ENCODE results near the gene ERFL. TPM values are rescaled to one million over a fixed set of nuclear protein-coding genes. Genes with fewer than 3 reads are reported as not detected.

Gene ERFL
- total RNA-seq, 1 experiment from 2014 or later = 0.47 TPM

DNA sequence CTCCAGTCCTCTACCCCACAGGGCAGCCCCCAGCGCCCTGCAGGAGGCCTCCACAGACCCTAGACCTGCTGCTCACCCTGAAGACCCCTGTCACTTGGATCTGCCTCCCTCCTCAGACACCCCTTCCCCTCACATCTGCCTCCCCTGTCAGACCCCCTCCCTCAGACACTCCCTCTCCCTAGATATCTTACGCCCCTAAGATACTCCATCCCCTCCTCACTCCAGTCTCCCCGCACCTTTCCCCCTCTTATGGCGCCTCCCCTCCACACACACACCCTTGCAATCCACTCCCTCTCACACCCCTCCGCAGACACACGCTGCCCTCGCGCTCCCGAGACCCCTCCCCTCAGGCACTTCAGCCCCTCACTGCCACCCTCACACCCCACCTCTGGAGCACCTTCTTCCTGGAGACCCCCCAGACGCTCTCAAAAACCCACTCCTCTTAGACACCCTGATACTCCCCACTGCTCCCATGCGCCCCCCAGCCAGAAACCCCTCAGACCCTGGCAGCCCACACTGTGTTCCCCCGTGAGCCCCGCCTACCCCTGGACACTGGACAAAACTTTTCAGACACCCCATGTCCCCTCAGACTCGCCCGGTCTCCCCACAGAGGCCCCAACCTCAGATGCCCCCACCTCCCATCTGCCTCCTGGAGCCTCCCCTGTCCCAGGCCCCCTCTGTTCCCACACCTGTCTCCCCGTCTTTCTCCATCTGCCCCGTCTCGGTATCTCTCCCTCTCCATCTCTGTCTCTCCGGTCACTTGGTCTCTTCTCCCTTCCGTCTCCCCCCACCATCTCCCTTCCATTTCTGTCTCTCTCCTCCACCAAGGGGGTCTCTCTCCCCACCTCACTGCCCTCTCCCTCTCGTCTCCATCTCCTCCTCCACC is 14.5 kb downstream of the ERFL start:
- no peak for DNase-seq (ENCODE audit: low spot score)

DNA sequence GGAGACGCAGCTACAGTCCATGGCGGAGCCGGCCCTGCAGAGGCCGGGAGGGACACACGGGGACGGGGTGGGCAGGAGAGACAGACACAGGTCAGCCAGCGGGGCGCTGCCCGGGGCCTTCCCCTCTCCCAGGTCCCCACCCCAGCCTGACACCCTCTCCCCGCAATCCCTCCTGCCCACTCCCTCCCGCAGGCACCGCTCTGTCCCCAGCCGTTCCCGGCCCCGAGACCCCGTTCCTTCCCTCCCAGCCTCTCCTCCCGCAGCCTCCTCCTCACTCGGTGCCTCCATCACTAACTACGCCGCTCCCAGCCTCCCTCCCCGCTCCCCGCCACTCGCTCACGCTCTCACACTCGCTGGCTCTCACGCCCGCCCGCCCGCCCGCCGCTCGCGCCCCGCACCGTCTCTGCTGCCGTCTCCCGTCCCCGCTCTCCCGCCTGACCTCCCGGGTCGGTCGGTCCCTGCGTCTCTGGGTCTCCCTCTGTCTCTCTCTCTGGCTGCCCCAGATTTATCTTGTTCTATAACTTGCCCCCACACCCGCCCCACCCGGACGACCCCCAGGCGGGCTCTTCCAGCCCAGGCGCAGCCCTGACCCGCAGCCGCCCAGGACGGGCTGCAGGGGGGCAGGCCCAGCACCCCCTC is 15.2 kb downstream of the ERFL start:
- DNase-seq (ENCODE audit: low spot score) = no peak

DNA sequence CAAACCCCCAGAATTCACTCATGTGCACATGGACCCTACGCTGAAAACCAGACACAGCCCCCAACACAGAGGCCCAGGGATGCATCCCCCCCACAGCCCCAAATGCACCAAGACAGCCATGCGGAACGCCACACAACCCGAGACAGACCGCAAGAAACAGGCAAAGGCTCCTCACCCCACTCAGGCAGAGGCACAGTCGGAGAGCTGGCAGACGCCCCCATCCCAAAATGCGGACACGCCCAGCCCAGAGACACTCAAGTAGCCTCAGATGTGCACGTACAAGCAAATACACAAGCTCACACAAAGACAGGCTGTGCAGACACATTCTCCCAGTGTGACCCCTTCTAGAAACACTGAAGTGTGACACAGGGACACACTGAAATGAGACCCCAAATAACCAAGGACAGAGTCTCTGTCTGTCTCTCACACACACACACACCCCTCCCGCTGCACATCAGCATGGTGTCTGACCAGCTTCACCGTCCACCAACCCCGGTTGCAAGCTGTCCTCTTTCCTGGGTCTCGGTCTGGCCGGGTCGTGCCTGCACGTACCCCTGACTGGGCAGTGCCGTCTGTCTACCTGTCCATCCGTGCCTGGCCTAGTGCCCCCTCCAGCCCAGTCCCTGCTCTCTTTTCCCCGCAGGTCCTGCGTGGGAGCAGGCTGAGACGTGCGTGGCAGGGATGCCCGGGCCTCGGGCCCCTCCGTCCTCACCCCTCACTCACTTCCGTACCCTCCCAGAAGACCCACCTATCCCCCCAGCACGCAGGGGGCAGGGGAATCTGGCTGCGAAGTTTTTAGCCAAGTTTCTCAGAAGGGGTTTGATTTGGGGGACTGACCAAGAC is 16.1 kb downstream of the ERFL start:
- DNase-seq (ENCODE audit: low spot score) = no peak

DNA sequence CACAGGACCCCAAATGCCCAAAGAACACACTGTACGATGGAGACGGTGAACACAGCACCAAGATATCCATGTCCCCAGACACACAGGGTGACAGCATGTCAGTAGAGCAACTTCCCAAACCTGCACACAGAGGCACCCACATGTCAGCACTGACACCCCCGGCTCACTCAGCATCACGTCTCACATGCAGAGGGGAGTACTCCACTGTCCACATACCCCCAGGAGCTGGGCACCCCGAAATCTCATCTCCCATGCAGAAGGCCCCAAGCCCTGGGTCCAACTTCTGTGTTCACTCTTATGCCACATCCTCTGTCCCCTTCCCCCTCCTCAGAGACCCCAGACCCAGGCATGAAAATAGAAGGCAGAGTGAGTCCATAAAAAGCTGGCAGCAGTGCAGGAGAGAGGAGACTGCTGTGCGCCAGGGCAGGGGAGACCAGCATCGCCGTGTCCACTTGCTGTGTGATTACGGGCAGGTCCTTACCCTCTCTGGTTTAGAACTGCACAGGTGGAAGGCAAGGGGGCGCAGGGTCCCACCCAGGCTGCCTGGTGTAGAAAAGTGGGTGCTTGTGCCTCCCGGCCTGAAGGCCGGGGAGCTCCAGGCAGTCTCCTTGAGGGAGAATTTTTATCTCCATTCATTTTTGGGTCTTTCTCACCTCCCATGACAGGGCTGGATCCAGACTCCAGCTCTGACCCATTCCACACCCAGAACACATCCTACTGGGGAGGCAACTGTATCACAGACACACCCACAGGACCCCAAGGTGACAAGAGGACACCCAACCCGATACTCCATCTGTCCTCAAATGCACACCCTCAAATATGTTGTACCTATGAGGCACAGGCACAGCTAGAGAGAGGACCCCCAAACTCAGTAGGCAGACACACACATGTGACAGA is 17.0 kb downstream of the ERFL start:
- DNase-seq (ENCODE audit: low spot score) = no peak

DNA sequence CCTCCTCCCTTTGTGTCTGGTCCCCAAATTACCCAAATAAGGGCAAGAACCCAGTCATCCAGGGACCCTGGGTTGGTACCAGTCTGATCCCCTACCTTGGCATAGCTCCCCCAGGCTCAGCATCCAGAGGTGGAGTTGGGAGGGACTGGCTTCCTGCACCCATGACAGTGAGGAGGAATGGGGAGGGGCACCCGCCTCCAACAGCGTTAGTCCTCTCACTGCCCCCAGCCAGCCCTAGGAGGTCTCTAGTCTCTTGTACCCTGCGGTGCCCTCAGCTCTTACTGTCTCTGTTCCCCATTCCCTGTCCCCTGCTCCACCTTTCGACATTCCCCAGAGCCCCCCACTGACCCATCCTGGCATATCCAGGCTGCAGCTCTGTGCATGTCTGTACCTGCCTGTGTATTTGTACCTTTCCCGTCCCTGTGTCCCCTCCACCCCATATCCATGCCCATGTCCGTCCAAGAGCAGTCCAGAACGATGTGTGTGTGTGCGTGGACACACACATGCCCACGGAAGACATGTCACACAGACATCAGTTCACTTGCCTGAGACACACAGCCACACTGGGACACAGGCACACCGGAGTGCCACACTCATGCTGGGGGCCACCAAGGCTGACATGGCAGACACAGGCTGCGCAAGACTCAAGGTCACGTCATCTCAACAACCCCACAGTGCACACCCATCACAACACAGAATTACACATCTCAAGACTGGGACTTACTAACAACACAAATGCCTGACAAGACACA is 17.8 kb downstream of the ERFL start:
- DNase-seq (ENCODE audit: low spot score) = no peak

DNA sequence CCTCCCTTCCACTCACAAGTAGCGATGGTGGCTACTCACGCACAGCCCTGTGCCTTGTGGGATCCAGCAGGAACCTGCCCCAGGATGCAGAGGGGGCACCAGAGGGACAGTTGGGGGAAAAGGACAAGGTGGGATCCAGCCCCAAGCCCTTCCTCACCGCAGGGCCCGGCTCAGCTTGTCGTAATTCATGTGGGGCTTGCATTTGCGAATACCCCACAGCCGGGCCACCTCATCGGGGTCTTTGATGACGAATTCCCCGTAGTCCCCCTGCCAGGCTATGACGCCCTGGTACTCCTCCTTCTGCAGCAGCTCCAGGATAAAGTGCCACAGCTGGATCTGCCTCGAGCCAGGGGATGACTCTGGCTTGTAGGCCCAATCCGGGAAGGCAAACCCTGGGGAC is 18.5 kb downstream of the ERFL start:
- no peak for DNase-seq (ENCODE audit: low spot score)

DNA sequence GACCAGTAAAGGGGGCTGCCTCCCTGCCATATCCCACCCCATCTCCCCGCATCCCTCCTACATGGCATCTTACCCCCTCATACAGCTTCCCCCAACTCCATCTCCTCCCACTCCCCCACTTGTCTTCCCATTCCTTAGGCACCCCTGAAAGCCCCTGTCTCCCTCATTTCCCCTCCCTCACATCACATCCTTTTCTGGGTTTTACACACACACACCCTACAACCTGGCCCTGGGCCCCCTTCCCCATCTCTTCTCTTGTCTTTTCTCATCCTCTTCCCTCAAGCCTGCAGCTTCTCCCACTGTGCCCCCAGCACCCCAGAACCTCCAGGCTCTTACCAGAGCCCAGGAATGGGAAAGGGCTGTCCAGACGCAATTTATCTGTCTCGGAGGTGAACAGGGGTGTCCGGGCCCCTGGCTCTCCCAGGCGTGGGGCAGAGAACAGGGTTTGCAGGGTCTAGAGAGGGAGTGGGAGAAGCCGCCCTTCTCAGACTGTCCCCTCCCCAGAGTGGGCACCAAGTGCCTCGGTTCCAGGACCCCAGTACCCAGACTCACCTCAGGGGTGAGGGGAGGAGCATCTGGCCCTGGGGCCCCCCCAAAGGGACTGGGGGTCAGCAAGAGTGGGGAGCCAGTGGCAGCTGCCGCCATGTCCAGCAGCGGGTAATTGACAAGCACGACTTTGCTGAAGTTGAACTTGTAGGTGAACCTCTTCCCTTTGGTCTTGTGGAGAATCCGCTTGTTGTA is 19.4 kb downstream of the ERFL start:
- no peak for DNase-seq (ENCODE audit: low spot score)

DNA sequence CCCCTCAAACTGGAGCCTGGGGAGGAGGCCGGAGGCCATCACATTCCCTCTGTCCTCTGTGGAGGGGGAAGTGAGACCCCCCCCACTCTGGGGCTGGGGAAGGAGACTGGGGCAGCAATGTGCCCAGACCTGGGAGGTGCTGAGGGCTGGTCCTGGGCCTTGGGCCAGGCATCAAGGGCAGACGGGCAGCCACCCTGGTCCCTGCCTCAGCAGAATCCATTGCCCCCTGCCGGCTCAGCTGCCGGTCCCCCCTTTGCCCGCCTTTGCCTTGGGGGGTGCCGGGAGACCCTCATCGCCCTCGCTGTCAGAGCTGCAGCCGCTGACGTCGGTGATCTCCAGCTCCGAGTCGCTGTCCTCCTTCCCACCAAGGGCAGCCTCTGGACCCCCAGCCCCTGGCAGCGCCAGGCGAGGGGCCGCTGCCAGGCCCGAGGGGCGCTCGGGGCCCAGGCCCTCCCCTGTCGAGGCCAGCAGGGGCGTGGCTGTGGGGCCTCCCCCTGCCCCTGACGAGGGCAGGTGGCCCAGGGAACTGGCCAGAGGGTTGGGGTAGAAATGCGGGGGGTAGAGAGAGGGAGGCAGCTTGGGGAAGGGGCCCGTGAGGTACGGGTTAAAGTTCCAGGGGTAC is 20.1 kb downstream of the ERFL start:
- no peak for DNase-seq (ENCODE audit: low spot score)

DNA sequence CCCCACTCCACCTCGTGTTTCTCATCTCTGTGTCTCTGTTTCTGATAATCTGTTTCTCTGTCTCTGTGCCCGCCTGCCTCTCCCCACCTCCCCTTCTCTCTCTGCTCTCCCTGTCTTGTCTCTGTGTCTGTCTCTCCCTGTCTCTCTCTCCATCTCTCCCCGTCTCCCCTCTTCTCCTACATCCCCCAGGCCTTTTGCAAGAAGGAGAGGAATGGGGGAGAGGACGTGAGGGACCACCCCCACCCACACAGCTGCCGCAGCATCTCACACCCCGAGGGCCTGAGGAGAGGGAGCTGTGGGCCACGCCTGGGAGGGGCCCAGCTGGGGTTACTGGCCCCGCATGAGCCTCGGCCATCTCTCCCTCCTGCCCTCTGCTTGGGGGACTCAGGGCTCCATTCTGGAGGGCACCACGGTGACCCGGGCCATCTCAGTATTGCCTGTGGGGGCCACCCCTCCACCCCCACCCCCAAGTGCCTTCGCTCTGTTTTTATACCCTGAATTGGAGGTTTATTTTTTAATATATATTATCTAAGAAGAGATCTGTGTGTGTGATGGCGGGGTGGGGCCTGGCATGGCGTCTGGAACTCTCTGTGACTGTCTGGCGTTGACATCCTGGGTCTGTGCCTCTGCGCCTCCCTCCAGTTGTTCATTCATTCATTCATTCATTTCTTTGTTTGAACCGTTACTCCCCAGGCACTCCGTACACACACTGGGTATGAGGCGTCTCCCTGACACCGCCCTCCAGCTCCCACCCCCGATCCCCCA is 21.2 kb downstream of the ERFL start:
- no peak for DNase-seq (ENCODE audit: low spot score)

DNA sequence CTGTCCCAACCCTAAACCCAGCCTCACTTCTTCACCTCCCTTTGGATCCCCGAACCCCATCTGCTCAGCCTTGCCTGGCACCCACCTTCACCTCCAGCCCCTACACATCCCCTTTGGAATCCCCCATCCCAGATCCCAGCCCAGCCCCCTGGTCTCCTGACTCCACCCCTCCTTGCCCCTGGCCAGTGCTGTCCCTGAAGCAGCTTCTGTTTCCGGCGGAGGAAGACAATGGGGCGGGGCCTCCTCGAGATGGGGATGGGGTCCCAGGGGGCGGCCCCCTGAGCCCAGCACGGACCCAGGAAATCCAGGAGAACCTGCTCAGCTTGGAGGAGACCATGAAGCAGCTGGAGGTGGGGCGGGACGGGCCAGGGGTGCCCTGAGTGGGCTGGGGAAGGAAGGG is 22.0 kb downstream of the ERFL start:
- no peak for DNase-seq (ENCODE audit: low spot score)

DNA sequence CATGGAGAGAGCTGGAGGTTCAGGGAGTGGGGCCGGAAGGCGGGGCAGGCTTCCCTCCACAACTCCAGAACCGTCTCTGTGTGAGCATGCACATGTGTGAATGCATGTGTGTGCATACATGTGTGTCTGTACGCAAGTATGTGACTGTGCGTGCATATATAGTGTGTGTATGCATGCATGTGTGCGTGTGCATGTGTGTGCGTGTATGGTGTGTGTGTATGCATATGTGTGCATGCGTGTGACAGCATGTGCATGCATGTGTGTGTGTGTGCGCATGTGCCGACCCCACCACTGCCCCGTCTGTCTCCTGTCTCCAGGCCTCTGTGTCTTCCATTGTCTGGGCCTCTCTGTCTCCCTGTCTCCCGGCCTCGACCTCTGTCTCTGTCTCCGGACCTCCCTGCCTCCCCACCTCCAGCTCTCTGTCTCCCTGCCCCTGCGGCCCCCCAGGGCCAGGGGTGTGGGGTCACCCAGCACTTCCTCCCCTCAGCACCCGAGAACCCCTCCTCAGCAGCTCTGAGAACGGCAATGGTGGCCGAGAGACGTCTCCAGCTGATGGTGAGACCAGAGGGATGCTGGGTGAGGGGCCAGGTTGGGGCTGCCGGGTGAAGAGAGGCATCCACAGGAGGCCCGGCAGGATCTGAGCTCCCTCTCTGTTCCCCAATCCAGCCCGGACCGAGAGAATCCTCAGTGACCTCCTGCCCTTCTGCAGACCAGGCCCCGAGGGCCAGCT is 22.8 kb downstream of the ERFL start:
- no peak for DNase-seq (ENCODE audit: low spot score)

DNA sequence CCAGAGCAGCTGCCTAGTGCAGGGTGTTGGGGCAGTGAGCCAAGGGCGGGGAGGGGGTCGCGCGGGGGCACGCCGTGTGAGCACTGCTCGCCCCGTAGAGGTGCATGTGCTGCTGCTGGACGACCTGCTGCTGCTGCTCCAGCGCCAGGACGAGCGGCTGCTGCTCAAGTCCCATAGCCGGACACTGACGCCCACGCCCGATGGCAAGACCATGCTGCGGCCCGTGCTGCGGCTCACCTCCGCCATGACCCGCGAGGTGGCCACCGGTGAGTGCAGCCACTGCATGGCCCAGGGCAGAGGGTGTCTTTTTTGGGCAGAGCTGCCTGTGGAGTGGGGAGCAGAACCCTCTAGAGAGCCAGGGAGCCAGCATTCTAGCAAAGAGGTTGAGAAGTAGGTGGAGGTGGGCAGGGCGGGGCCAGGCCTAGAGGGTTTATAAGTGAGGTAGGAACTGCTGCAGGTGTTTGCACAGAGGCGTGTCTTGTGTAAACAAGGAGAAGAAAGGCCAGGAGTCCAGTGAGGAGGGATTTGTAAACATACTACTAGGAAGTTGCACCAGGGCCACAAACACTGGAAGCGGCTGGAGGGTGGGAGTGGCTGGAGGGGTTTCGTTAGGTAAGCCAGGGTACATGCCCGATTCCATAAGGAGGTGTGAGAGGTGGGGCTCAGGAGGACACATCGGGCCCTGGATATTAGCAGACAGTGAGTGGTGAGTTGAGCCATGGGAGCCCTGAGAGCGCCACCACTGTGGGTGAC is 24.0 kb downstream of the ERFL start:
- DNase-seq (ENCODE audit: low spot score) = no peak

DNA sequence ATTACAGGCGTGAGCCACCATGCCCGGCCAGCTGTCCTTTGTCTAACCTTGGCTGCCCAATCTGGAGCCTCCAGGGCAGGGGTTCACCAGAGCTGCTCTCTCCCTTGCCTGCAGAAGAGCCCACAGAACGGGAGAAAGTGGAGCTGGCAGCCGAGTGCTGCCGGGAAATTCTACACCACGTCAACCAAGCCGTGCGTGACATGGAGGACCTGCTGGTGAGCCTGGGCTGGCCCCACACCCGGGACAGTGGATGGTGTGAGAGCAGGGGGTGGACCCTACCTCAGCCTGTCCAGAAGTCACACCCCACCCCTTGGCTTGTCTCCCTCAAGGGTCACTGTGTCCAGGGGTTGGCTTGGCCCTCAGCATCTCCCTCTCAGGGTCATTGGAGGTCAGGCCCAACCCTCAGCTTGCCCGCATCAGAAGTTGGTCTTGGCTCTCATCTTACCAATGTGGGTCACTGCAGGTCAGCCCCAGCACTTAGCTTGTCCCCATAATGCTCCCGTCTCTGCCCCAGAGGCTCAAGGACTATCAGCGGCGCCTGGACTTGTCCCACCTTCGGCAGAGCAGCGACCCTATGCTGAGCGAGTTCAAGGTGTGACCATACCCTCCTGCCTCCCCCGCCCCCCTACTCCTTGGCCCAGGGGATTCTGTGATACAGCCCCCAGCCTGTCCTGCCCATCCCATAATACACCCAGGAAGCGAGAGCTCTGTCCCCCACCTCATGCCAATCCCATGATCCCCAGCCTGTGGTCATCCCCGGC is 24.9 kb downstream of the ERFL start:
- no peak for DNase-seq (ENCODE audit: low spot score)

DNA sequence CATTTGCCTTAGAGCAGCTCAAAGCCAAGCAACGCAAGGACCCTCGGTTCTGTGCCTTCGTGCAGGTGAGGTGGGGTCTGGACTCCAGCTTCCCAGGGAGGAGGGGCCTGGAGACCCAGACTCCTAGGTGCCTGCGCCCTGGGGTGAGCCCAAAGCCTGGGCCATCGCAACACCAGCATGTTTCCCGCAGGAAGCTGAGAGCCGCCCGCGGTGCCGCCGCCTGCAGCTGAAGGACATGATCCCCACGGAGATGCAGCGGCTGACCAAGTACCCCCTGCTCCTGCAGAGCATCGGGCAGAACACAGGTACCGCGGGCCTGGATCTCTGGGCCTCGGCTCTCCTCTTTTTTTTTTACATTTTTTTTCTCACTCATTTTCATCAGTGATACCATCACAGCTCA is 25.7 kb downstream of the ERFL start:
- DNase-seq (ENCODE audit: low spot score) = no peak

DNA sequence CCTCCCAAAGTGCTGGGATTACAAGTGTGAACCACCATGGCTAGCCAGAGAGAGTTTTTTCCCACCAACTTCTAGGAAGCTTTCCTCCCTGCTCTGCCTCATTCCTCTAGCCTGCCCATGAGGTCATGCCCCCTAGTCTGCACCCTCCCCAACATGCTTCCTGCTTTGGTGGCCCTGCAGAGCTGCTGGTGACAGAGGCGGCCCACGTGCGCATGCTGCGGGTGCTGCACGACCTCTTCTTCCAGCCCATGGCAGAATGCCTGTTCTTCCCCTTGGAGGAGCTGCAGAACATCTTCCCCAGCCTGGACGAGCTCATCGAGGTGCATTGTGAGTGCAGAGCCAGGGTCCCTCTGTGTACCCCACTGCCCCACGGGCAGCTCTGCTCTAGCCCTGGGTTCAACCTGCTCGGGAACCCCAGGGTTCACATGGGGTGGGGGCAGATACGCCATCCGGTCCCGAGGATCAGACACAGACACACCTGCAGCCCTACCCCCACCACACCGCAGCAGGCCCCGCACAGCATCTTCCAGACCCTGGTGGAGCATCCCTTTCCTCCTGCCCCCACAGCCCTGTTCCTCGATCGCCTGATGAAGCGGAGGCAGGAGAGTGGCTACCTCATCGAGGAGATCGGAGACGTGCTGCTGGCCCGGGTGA is 26.4 kb downstream of the ERFL start:
- no peak for DNase-seq (ENCODE audit: low spot score)

DNA sequence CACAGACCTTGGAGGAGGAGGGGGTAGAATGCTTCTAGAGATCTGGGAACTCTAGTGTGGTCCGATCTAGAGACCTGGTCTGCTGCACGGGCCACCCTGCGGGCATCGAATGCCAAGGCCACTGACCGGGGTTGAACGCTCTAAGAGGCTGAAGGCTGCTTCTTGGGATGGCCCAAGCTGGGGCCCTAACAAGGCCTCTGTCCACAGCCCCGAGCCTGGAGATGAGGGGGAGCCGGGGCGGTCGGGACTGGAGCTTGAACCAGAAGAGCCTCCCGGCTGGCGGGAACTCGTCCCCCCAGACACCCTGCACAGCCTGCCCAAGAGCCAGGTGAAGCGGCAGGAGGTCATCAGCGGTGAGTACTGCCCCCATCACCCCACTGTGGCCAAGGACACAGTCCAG is 30.0 kb downstream of the ERFL start:
- no peak for DNase-seq (ENCODE audit: low spot score)
